Effector memory CD8-positive, alpha-beta T cell (primary cell): ENCODE measurements around the gene TSPAN18.

Source experiments
- ATAC-seq: fragments of 150-1000 bp; cut with Tn5 transposase; replicated peaks from 2 replicates; pipeline ENCODE4 v1.10.0; 2021; ENCODE audit warnings: mild to moderate bottlenecking, moderate library complexity
- DNase-seq, 3 experiments: peaks; one replicate each; pipeline ENCODE4 v3.0.0; 2021
- H3K27ac Mint-ChIP-seq, 2 donors: one replicate each; pipeline ENCODE4 v1.8.0; 2022; ENCODE audit warnings: mild to moderate bottlenecking in 2 of 2, mixed read lengths in 2 of 2, moderate library complexity in 2 of 2
- H3K27me3 Mint-ChIP-seq, 2 donors: one replicate each; pipeline ENCODE4 v1.8.0; 2022; ENCODE audit warnings: mixed read lengths in 2 of 2
- H3K36me3 Mint-ChIP-seq: one replicate; pipeline ENCODE4 v1.8.0; 2022; ENCODE audit warnings: mild to moderate bottlenecking, moderate library complexity, mixed read lengths; ENCODE audit not compliant: insufficient read depth
- H3K4me1 Mint-ChIP-seq, 2 donors: one replicate each; pipeline ENCODE4 v1.8.0; 2022; ENCODE audit warnings: low read depth in 2 of 2, mixed read lengths in 2 of 2
- H3K4me3 Mint-ChIP-seq, 2 donors: one replicate each; pipeline ENCODE4 v1.8.0; 2022; ENCODE audit warnings: mild to moderate bottlenecking in 2 of 2, mixed read lengths in 2 of 2, moderate library complexity in 2 of 2
- H3K9me3 Mint-ChIP-seq, 2 donors: one replicate each; pipeline ENCODE4 v1.8.0; 2022; ENCODE audit warnings: mixed read lengths in 2 of 2

Gene TSPAN18

DNA sequence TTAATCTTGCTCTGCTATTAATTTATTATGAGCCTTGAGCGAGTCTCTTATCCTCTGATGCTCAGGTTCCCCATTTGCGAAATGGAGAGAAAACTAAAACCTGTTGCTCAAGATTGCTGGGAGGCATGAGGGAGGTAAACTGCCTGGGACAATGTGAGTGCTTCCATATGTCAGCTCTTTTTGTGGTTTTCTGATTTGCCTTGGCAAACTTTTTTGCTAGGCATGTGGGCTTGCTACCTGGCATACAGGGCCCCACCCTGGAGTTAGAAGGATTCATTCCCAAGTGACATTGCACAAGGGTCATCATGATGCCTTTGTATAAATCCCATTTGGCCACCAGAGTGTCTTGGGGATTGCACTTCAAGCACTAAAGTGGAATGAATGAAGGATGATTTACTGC, 22.4 kb downstream of the TSPAN18 start:
- no peaks in the 10 kb centered on the region for H3K9me3 Mint-ChIP-seq
- no peak for ATAC-seq

DNA sequence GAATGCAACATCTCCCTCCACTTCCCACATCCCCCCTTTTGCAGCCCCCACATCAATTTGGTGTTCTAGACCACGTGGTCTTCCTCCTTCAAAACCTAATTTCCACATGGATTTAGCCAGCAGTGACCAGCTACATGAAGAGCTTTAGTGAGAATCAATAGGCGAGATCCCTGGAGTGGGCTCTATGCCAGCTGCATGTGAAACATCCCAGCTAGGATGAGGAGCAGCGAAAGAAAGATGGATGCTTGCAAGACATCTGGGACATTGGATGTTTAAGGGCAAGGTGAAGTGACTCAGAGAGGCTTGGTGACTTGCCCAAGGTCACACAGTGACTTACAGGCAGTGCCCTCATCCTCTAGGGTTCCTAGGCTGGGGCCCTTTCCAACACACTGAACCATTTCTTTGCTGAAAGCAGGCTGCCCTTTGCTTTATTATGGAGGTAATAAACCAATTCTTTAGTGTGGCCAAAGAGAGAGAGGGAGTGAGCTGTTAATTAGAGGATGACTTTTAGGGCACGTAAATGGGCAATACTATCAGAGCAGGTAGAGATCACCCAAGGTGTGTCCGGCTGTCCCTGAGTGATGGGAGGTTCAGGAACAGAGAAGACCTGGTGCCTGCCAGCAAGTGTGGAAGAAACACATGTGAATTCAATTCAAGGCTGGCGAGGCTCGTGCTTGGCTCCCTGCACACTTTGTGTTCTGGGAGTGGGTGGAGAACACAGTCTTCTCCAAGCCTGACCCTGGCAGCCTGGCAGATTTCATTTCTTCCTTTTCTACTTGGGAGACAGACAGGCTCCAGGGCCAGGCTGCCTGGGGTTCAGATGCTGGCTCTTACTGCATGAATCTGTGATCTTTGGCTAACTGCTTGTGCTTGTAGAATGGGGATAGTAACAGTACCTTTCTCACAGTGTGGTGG, 24.0 kb downstream of the TSPAN18 start:
- Mint-ChIP-seq H3K27ac (no peak overlapping the region), H3K27me3 (peaks cover 0 to 6% of the 10 kb centered on the region in 2 donors), H3K36me3 (no peaks in the 10 kb centered on the region), H3K4me1 (peaks cover 6 to 13% of the 10 kb centered on the region in 2 donors), H3K4me3 (no peak overlapping the region), H3K9me3 (no peaks in the 10 kb centered on the region)
- ATAC-seq (no peak), DNase-seq (no peak)

More for the DNA sequence above, 22.4 kb downstream of the TSPAN18 start:
- no peak overlapping the region for H3K27ac Mint-ChIP-seq
- no peak overlapping the region for H3K4me3 Mint-ChIP-seq
- no peaks in the 10 kb centered on the region for H3K36me3 Mint-ChIP-seq
- peaks cover 6 to 16% of the 10 kb centered on the region in 2 donors for H3K4me1 Mint-ChIP-seq
- DNase-seq, result no peak
- no peaks in the 10 kb centered on the region for H3K27me3 Mint-ChIP-seq

DNA sequence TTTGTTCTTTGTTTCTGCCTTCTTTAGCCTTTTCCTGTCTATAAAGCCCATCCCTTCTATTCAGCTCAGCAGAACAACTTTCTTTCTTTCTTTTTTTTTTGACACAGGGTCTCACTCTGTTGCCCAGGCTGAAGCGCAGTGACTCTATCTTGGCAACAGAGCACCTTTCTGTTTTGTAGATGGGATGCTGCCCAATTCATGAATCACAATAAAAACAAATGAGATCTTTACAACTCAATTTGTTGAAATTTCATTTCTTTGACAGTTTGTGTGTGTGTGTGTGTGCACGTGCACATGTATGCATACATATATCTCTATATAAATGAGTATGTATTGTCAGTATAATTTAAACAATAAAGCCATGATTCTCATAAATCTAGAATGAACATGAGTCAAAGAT, 25.5 kb downstream of the TSPAN18 start:
- no peak for ATAC-seq
- H3K9me3 Mint-ChIP-seq, result no peaks in the 10 kb centered on the region
- no peak for DNase-seq
- peaks cover 0 to 6% of the 10 kb centered on the region in 2 donors for H3K27me3 Mint-ChIP-seq
- H3K27ac Mint-ChIP-seq, result no peak overlapping the region
- H3K4me3 Mint-ChIP-seq, result no peak overlapping the region
- no peaks in the 10 kb centered on the region for H3K36me3 Mint-ChIP-seq
- H3K4me1 Mint-ChIP-seq, result peaks cover 6 to 8% of the 10 kb centered on the region in 2 donors

DNA sequence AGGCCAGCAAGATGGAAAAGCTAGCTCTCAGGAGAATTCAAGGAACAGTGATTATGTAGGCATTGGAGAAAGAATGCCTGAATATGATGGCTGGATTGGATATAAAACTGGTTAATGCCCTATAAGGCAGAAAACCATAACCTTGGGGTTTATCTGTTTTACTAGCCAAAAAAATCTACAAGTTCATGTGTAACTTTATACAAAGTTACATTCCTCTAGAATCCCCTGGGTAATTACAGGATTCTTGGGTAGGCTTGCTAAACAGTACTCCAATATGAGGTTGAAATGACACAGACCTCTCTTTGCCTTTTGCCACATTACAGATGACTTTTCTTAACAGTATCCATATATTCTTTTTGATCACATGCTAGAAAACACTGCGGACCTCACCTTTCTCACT, 26.0 kb downstream of the TSPAN18 start:
- Mint-ChIP-seq H3K36me3 (no peaks in the 10 kb centered on the region), H3K27ac (no peak overlapping the region), H3K27me3 (peaks cover 0 to 6% of the 10 kb centered on the region in 2 donors), H3K9me3 (no peaks in the 10 kb centered on the region), H3K4me1 (peaks cover 2 to 6% of the 10 kb centered on the region in 2 donors), H3K4me3 (no peak overlapping the region)
- ATAC-seq (no peak), DNase-seq (no peak)

DNA sequence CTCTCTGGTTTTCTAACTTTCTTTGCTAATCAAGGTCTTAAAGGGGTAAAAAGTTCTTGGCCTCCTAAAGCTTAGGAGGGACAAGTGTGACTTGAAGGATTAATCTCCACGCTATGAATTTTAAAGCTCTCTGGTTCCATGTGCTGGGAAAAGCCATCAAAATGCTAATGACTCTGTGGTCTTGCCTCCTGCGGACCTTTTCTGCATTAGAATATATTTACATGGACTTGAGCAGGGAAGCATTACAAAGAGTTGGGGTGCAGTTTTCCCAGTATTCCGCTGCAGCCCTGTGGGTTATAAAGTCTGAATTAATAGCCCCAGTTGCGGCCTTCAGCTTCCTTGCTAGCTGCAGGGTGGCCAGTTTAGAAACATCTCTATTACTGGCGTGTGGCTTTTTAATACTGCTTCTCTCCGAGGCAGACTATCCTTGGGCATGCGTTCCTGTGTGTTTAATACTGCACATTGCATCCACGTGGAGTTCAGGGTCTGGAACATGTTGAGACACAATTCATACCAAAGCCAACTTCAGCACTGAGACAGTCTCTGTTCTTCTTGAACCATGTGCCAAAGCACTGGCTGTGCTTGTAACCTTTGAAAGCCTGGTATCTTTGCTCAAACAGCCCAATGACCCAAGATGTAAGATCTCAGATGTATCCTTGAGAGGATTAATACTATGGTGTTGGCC, 27.3 kb downstream of the TSPAN18 start:
- Mint-ChIP-seq H3K36me3 (no peaks in the 10 kb centered on the region), H3K9me3 (no peaks in the 10 kb centered on the region), H3K4me1 (peaks cover 0 to 4% of the 10 kb centered on the region in 2 donors), H3K27me3 (peaks cover 0 to 14% of the 10 kb centered on the region in 2 donors), H3K27ac (no peak overlapping the region), H3K4me3 (no peak overlapping the region)
- no peak for DNase-seq
- ATAC-seq, result no peak

DNA sequence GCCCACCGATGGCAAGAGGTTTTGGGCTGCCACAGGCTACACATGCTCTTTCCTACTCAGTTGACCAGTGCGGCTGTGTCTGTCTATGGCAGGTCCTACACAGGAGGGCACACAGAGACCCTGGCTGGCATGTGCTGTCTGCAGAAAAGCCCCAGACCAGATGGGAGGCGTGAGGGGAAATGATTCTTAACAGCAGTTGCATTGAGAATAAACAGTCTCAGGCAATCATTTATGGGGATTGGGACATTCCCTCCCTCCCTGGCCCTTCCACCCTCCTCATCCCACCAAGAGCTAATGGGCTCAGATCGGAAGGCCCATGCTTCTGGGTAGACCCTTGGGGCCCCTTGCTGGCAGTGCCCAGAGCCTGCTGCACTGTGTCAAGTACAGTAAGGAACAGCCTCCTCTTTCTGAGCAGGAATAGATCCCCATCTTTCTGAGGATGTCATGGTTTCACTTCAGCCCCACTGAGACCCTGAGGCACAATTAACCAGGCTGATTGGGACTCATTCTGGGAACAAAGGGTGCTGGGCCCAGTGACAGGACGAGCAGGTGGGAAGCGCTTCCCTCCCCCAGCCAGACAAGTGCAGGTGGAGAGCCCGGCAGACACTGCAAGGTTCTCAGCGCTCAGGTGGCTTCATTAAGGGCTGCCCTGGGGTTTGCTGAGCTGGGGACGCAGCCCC, 28.3 kb downstream of the TSPAN18 start:
- no peak for DNase-seq
- no peak overlapping the region for H3K4me3 Mint-ChIP-seq
- no peaks in the 10 kb centered on the region for H3K9me3 Mint-ChIP-seq
- no peak overlapping the region for H3K27ac Mint-ChIP-seq
- peaks cover 0 to 4% of the 10 kb centered on the region in 2 donors for H3K4me1 Mint-ChIP-seq
- ATAC-seq, result no peak
- H3K36me3 Mint-ChIP-seq, result no peaks in the 10 kb centered on the region
- H3K27me3 Mint-ChIP-seq, result peaks cover 0 to 23% of the 10 kb centered on the region in 2 donors

DNA sequence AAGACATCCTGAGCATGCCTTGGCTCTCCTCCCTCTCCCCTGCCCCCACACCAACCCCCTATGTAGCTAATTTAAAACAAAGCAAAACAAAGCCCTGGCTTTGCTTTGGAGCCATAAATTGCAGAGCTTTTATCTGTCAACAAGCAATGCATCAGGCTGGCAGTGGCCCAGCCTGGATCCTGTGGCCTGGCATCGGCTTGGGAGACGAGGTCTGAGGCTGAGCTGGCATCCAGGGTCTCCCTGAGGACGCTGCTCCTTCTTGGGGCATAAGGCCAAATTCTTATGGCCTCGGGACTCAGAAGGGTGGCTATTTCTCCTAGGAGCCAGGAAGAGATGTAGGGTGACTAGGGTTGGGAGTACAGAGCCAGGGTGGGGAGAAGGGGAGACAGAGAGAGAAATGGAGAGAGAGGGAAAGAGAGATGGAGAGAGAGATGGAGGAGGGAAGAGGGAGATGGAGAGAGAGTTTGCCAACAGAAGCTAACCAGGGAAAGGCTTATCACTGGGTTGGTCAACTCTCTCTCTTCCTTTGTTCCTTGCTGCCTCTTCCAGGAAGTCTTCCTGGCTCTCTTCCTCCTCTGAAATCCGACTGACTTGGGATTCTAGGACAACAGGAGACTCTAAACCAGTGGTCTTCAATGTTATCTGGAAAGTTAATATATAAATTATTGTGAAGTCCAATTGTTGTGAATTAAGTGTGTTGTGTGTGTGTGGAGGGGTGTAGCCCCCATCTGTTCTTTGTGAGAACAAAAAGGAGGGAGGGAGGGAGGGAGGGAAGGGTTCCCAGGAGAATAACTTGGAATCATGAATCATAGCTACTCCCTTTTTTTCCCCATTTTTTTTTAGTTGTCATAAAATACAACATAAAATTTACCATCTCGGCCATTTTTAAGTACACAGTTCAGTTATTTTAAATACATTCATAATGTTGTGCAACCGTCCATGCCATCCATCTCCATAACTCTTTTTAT, 29.1 kb downstream of the TSPAN18 start:
- ATAC-seq, result no peak
- H3K27me3 Mint-ChIP-seq, result peaks cover 0 to 29% of the 10 kb centered on the region in 2 donors
- peaks cover 0 to 4% of the 10 kb centered on the region in 2 donors for H3K4me1 Mint-ChIP-seq
- H3K9me3 Mint-ChIP-seq, result no peaks in the 10 kb centered on the region
- H3K36me3 Mint-ChIP-seq, result no peaks in the 10 kb centered on the region
- no peak overlapping the region for H3K27ac Mint-ChIP-seq
- DNase-seq, result no peak
- H3K4me3 Mint-ChIP-seq, result no peak overlapping the region

DNA sequence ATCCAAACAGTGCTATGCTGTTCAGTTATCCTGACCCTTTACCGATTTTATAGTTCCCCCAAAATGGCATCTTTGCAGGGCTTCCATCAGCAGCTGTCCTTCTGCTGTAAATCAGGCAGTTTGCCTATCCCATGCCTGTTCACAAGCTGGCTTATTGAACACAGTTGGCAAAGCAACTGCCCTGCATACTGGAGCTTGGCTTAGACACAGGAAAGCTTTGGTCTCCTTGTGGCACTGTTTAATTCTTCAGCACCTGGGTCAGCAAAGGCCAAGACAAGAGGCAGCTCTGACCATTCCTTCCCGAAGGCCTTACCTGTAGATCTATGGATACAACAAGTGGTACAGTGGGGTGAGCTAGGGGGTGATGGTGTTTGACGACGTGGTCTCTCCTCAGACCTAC, 32.2 kb downstream of the TSPAN18 start:
- H3K36me3 Mint-ChIP-seq, result no peaks in the 10 kb centered on the region
- no peak for ATAC-seq
- no peak overlapping the region for H3K27ac Mint-ChIP-seq
- H3K4me1 Mint-ChIP-seq, result peaks cover 3 to 10% of the 10 kb centered on the region in 2 donors
- H3K9me3 Mint-ChIP-seq, result no peaks in the 10 kb centered on the region
- no peak overlapping the region for H3K4me3 Mint-ChIP-seq
- DNase-seq, result no peak
- peaks cover 0 to 29% of the 10 kb centered on the region in 2 donors for H3K27me3 Mint-ChIP-seq

DNA sequence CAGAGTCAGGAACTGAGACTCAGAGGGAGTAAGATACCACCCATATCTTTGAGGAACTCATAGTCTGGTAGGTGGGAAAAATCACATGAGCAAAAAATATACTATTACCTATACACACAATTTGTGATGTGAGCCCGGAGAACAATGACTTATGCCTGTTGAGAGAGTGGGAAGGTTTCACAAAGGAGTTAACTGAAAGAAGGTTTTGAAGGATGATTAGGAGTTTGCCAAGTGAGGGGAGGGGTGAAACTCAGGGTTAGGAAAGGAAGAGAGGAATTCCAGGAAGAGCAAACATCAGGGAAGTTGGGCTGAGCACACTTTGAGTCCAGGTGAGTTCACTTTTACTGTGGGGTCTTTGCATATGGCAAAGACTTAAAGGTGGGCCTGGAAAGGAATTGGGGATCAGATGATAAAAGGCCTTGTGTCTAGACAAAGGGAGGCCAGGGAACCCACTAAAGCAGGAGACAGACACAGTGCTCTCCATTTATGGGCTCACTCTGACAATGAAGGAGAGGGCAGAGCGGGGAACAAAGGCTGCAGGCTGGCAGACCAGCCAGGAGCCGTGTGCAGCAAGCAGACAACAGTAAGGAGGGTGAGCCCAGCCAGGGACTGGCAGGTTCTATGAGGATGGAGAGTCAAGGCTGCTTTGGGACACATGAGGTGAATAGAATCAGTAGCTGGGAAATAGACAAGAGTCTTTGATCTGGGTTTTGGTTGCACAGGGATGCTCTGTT, 33.1 kb downstream of the TSPAN18 start:
- Mint-ChIP-seq H3K27me3 (peaks cover 0 to 23% of the 10 kb centered on the region in 2 donors), H3K4me3 (no peak overlapping the region), H3K4me1 (peaks cover 3 to 9% of the 10 kb centered on the region in 2 donors), H3K36me3 (no peaks in the 10 kb centered on the region), H3K9me3 (no peaks in the 10 kb centered on the region), H3K27ac (no peak overlapping the region)
- ATAC-seq (no peak), DNase-seq (no peak)

DNA sequence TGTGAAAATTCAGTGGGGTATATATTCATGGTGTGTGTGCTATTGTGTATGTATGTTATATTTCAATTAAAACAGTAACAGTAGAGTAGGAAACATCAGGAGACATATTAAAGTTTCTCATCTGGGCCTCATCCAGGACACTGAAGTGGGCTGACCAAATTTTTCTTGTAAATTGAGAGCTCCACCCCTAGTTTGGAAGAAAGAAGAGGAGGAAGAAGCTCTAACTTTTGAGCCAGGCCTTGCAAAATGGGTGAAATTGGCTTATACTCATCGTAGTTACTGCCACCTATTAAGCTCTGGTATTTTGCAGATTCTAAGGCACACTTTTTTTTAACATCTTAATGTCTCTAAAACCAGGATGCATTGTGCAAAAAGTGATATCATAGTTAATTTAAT, 33.7 kb downstream of the TSPAN18 start:
- peaks cover 0 to 23% of the 10 kb centered on the region in 2 donors for H3K27me3 Mint-ChIP-seq
- H3K27ac Mint-ChIP-seq, result no peak overlapping the region
- H3K36me3 Mint-ChIP-seq, result no peaks in the 10 kb centered on the region
- ATAC-seq (no peak), DNase-seq (no peak)
- H3K4me1 Mint-ChIP-seq, result peaks cover 3 to 9% of the 10 kb centered on the region in 2 donors
- no peak overlapping the region for H3K4me3 Mint-ChIP-seq
- H3K9me3 Mint-ChIP-seq, result no peaks in the 10 kb centered on the region

DNA sequence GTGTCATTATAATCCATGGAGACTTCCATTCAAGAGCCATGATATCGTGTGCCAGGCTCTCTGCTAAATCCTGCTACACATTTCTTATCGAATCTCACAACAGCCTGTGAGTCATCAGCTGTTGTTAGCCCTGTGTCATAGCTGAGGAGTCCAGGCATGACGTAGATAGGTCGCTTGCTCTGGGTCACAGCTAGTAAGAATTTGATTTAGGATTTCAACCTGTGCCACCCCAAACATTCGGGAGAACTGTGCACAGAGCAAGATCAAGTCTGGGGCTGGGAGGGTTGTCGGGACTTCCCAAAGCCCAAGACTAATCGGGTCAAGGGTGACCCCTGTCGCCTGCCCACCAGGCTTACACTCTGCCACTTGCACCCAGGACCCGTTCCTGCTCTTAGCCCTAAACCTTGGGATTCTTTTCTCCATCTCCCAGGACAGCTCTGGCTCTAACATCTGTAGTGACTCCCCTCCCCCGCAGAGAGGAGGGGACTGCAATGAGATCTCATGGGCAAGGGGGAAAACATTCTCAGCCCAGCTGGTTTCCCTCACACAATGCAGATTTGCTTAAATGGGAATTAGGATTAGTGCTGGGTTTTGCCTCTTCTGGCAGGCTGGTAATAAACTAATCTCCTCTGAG, 34.3 kb downstream of the TSPAN18 start:
- DNase-seq (no peak), ATAC-seq (no peak)
- no peaks in the 10 kb centered on the region for H3K9me3 Mint-ChIP-seq
- no peaks in the 10 kb centered on the region for H3K36me3 Mint-ChIP-seq
- H3K4me3 Mint-ChIP-seq, result no peak overlapping the region
- no peak overlapping the region for H3K27ac Mint-ChIP-seq
- H3K27me3 Mint-ChIP-seq, result peaks cover 0 to 23% of the 10 kb centered on the region in 2 donors
- H3K4me1 Mint-ChIP-seq, result peaks cover 3 to 10% of the 10 kb centered on the region in 2 donors

DNA sequence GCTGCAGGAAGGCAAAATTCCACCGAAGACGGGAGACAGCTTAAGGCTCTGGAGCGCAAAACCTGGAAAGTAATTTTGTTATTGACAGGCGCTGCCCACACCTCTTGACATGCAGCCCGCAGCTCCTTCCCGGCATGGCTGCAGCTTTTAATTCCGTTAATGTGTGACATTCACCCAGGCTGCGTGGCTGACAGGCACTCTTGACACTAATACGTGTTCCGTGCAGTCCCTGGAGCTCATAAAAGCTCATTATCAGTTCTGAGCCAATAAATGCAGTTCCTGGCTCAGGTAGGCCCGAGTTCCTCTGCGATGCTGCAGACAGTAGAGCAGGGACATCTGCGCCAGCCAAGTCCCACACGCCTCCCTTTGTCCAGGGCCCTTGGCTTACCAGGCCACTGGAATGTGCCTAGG, 34.8 kb downstream of the TSPAN18 start:
- H3K27ac Mint-ChIP-seq, result no peak overlapping the region
- no peaks in the 10 kb centered on the region for H3K9me3 Mint-ChIP-seq
- H3K4me3 Mint-ChIP-seq, result no peak overlapping the region
- H3K27me3 Mint-ChIP-seq, result peaks cover 0 to 23% of the 10 kb centered on the region in 2 donors
- H3K36me3 Mint-ChIP-seq, result no peaks in the 10 kb centered on the region
- H3K4me1 Mint-ChIP-seq, result peaks cover 3 to 10% of the 10 kb centered on the region in 2 donors
- no peak for DNase-seq
- ATAC-seq, result no peak
